ENCODE measurements around the gene CCL14. TPM values are rescaled to one million over a fixed set of nuclear protein-coding genes. Genes with fewer than 3 reads are reported as not detected.
A peak's percentile ranks its signal among the peaks of the same experiment; 100 is the strongest.
"Not testable (repeated sequence)": the region's sequence is repeated elsewhere in the genome, so short reads cannot be mapped to it uniquely, and the experiment has no call there.

Gene CCL14
- total and polyA plus RNA-seq, 2 donors, result 3.3 to 184 TPM

- H3K27ac ChIP-seq (ENCODE audit: low read depth), result no peak overlapping the region
- 29% methylated on average over 12 of the region's 12 CpGs for WGBS
- no peaks in the 10 kb centered on the region for H3K36me3 ChIP-seq (ENCODE audit: insufficient read depth)
- no peak for DNase-seq (ENCODE audit: extremely low spot score)
- H3K4me3 ChIP-seq (ENCODE audit: low read depth, low read length), result peak overlapping the region; percentile 29
- no peaks in the 10 kb centered on the region for H3K4me1 ChIP-seq (ENCODE audit: insufficient read depth)
Measured at GRCh38 chr17:35947156-35947585, 39.4 kb downstream of the CCL14 start.

GRCh38 chr17:35944151-35944550 lies 42.4 kb downstream of the CCL14 start:
- DNase-seq (ENCODE audit: extremely low spot score), result no peak
- Histone ChIP-seq H3K4me3 (ENCODE audit: low read depth, low read length) (no peak overlapping the region), H3K4me1 (ENCODE audit: insufficient read depth) (no peaks in the 10 kb centered on the region), H3K36me3 (ENCODE audit: insufficient read depth) (no peaks in the 10 kb centered on the region), H3K27ac (ENCODE audit: low read depth) (no peak overlapping the region)
- WGBS, result 81% methylated on average over 4 of the region's 4 CpGs

- Histone ChIP-seq H3K27ac (ENCODE audit: low read depth) (no peak within 1 kb of the TSS), H3K4me3 (ENCODE audit: low read depth, low read length) (no peak within 1 kb of the TSS), H3K36me3 (ENCODE audit: insufficient read depth) (no peaks in the 10 kb centered on the region), H3K4me1 (ENCODE audit: insufficient read depth) (no peaks in the 10 kb centered on the region)
- DNase-seq (ENCODE audit: extremely low spot score), result no peak
- 83% methylated on average over 2 of the region's 2 CpGs for WGBS
Measured at GRCh38 chr17:35943537-35943936, 43.0 kb downstream of the CCL14 start, which contains the start of gene LYZL6. TSS of gene LYZL6 (minus strand) at chr17:35943713. CDS start at chr17:35939356, 4,357 bp downstream.

GRCh38 chr17:35942588-35943186 lies 43.8 kb downstream of the CCL14 start:
- Histone ChIP-seq H3K36me3 (ENCODE audit: insufficient read depth) (no peaks in the 10 kb centered on the region), H3K4me3 (ENCODE audit: low read depth, low read length) (no peak overlapping the region), H3K4me1 (ENCODE audit: insufficient read depth) (no peaks in the 10 kb centered on the region), H3K27ac (ENCODE audit: low read depth) (no peak overlapping the region)
- WGBS, result 33% methylated on average over 9 of the region's 9 CpGs
- DNase-seq (ENCODE audit: extremely low spot score), result peak; percentile 21

DNA sequence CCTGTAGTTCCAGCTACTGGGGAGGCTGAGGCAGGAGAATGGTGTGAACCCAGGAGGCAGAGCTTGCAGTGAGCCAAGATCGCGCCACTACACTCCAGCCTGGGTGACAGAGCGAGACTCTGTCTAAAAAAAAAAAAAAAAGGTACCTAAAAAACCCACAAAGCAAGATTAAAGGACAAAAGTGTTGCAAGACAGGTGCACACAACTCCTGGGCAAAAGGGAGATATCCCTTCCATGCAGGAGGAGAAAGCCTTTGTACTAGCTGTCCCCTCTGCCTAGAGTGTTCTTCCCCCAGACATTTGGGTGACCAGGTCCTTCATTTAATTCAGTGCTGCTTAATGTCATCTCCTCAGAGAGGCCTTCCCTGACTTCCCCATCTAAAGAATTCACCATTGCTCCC lies 48.0 kb downstream of the CCL14 start:
- H3K27ac ChIP-seq (ENCODE audit: low read depth); H3K4me3 ChIP-seq (ENCODE audit: low read depth, low read length); H3K4me1 ChIP-seq (ENCODE audit: insufficient read depth); DNase-seq (ENCODE audit: extremely low spot score); H3K36me3 ChIP-seq (ENCODE audit: insufficient read depth): not testable (repeated sequence)
- WGBS, result 92% methylated on average over 3 of the region's 3 CpGs

GRCh38 chr17:35936063-35936462 lies 50.5 kb downstream of the CCL14 start:
- no peak overlapping the region for H3K27ac ChIP-seq (ENCODE audit: low read depth)
- 92% methylated on average over 5 of the region's 5 CpGs for WGBS

GRCh38 chr17:35934760-35935159 lies 51.8 kb downstream of the CCL14 start:
- whole genome bisulfite sequencing, result 67% methylated on average over 10 of the region's 10 CpGs

More at GRCh38 chr17:35936063-35936462, 50.5 kb downstream of the CCL14 start:
- Histone ChIP-seq H3K4me1 (ENCODE audit: insufficient read depth) (no peaks in the 10 kb centered on the region), H3K4me3 (ENCODE audit: low read depth, low read length) (no peak overlapping the region), H3K36me3 (ENCODE audit: insufficient read depth) (no peaks in the 10 kb centered on the region)
- no peak for DNase-seq (ENCODE audit: extremely low spot score)

More at GRCh38 chr17:35934760-35935159, 51.8 kb downstream of the CCL14 start:
- Histone ChIP-seq H3K36me3 (ENCODE audit: insufficient read depth) (no peaks in the 10 kb centered on the region), H3K4me1 (ENCODE audit: insufficient read depth) (no peaks in the 10 kb centered on the region), H3K4me3 (ENCODE audit: low read depth, low read length) (no peak overlapping the region), H3K27ac (ENCODE audit: low read depth) (no peak overlapping the region)
- DNase-seq (ENCODE audit: extremely low spot score), result no peak

Other genes starting within 250 kb of the CCL14 start
- gene GAS2L2, start 233.5 kb downstream of the CCL14 start, total RNA-seq, result not detected
- gene GAS2L2, start 233.5 kb downstream of the CCL14 start, polyA plus RNA-seq, result 0.09 TPM
- gene C17orf50, start 225.8 kb downstream of the CCL14 start, total RNA-seq, result not detected
- not detected for gene C17orf50, start 225.8 kb downstream of the CCL14 start, polyA plus RNA-seq
- 13.2 TPM for gene MMP28, start 191.1 kb downstream of the CCL14 start, total RNA-seq
- 48.6 TPM for gene MMP28, start 191.1 kb downstream of the CCL14 start, polyA plus RNA-seq
- 129 TPM for gene TAF15, start 177.2 kb downstream of the CCL14 start, total RNA-seq
- gene TAF15, start 177.2 kb downstream of the CCL14 start, polyA plus RNA-seq, result 134 TPM
- not detected for gene HEATR9, start 117.8 kb downstream of the CCL14 start, total RNA-seq
- not detected for gene HEATR9, start 117.8 kb downstream of the CCL14 start, polyA plus RNA-seq
- 0.58 TPM for gene CCL5, start 106.4 kb downstream of the CCL14 start, total RNA-seq
- gene CCL5, start 106.4 kb downstream of the CCL14 start, polyA plus RNA-seq, result 4.8 TPM
- gene RDM1, start 56.0 kb downstream of the CCL14 start, total RNA-seq, result 1.2 TPM
- gene RDM1, start 56.0 kb downstream of the CCL14 start, polyA plus RNA-seq, result 0.14 TPM
- not detected for gene LYZL6, start 43.0 kb downstream of the CCL14 start, total RNA-seq
- not detected for gene LYZL6, start 43.0 kb downstream of the CCL14 start, polyA plus RNA-seq
- 0.21 TPM for gene CCL16, start 5.2 kb downstream of the CCL14 start, total RNA-seq
- 0.29 TPM for gene CCL16, start 5.2 kb downstream of the CCL14 start, polyA plus RNA-seq
- 6.2 TPM for gene CCL15, start 14.8 kb upstream of the CCL14 start, total RNA-seq
- gene CCL15, start 14.8 kb upstream of the CCL14 start, polyA plus RNA-seq, result 1.3 TPM
- gene CCL23, start 31.2 kb upstream of the CCL14 start, total RNA-seq, result 0.85 TPM
- gene CCL23, start 31.2 kb upstream of the CCL14 start, polyA plus RNA-seq, result 16.9 TPM
- not detected for gene CCL18, start 77.5 kb upstream of the CCL14 start, total RNA-seq
- 1.5 TPM for gene CCL18, start 77.5 kb upstream of the CCL14 start, polyA plus RNA-seq
- 3.6 TPM for gene CCL3, start 103.4 kb upstream of the CCL14 start, total RNA-seq
- gene CCL3, start 103.4 kb upstream of the CCL14 start, polyA plus RNA-seq, result 2.6 TPM
- gene CCL4, start 117.1 kb upstream of the CCL14 start, total RNA-seq, result 2.4 TPM
- gene CCL4, start 117.1 kb upstream of the CCL14 start, polyA plus RNA-seq, result 3.1 TPM
- 2.1 TPM for gene TBC1D3B, start 189.9 kb upstream of the CCL14 start, total RNA-seq
- 2.1 TPM for gene TBC1D3B, start 189.9 kb upstream of the CCL14 start, polyA plus RNA-seq
- gene CCL3L1, start 210.0 kb upstream of the CCL14 start, total RNA-seq, result 0.69 TPM
- 0.11 TPM for gene CCL3L1, start 210.0 kb upstream of the CCL14 start, polyA plus RNA-seq
- gene CCL4L2, start 224.3 kb upstream of the CCL14 start, total RNA-seq, result 2.0 TPM
- 0.25 TPM for gene CCL4L2, start 224.3 kb upstream of the CCL14 start, polyA plus RNA-seq